Fibroblast of lung (primary cell): ENCODE data around the gene PYGO1.

ENCODE experiments used
- CTCF ChIP-seq, 2 donors: IDR thresholded peaks in 1 of 2; conservative IDR thresholded peaks in 1 of 2; 1 replicate in 1 of 2; 2 replicates in 1 of 2; pipeline ENCODE4 v1.5.1; 2011 to 2012; ENCODE audit warnings: low read length in 2 of 2, control low read depth in 1 of 2, inconsistent platforms in 1 of 2, low read depth in 1 of 2, mild to moderate bottlenecking in 1 of 2
- EZH2 ChIP-seq: IDR thresholded peaks from 2 replicates; pipeline ENCODE4 v1.5.1; 2012; ENCODE audit warnings: low read length, control low read depth, mild to moderate bottlenecking; ENCODE audit errors: missing control alignments

GRCh38 chr15:55518641-55519040, 69.5 kb downstream of the PYGO1 start:
- TF ChIP-seq CTCF (conservative IDR thresholded peaks at IDR 0.05 in 1 of 2, IDR thresholded peaks at IDR 0.05 in 1 of 2; ENCODE audit: low read depth in 1 of 2, low read length in 2 of 2): peak; percentile 6 to 35
- no peak for TF ChIP-seq EZH2
